CD4-positive, alpha-beta memory T cell (primary cell): Measurements from ENCODE around the gene MDM1. TPM values are rescaled to one million over a fixed set of nuclear protein-coding genes. Genes with fewer than 3 reads are reported as not detected.

Source experiments
- CTCF ChIA-PET: fragments of 350-600 bp; sonication (Branson Sonifier 250); formaldehyde crosslinking; loops from one replicate; lab custom pipeline; 2021; ENCODE audit warnings: inconsistent platforms; ENCODE audit not compliant: partially characterized antibody; lab: Charles Lee
- POLR2A ChIA-PET: fragments of 350-600 bp; sonication (Branson Sonifier 250); formaldehyde crosslinking; loops from one replicate; lab custom pipeline; 2021; ENCODE audit not compliant: partially characterized antibody; lab: Charles Lee
- DNase-seq, 5 donors: peaks; one replicate each; pipeline versions ENCODE4 v3.0.0 to v3.0.0-alpha.2; 2020 to 2022; ENCODE audit warnings: mixed read lengths in 1 of 5
- H3K27ac ChIP-seq: one replicate; pipeline ENCODE4 v1.7.0; 2013; ENCODE audit warnings: low read depth, low read length
- H3K27me3 ChIP-seq: 2 replicates; pipeline ENCODE4 v1.7.0; 2013; ENCODE audit warnings: mild to moderate bottlenecking, low read length, moderate library complexity; ENCODE audit not compliant: insufficient read depth
- H3K36me3 ChIP-seq: 2 replicates; pipeline ENCODE4 v1.7.0; 2013; ENCODE audit warnings: mild to moderate bottlenecking, low read length, moderate library complexity; ENCODE audit not compliant: insufficient read depth
- H3K4me1 ChIP-seq: 2 replicates; pipeline ENCODE4 v1.7.0; 2013; ENCODE audit warnings: mild to moderate bottlenecking, low read length, moderate library complexity; ENCODE audit not compliant: insufficient read depth
- H3K4me3 ChIP-seq, 2 donors: one replicate each; pipeline ENCODE4 v1.7.0; 2013; ENCODE audit warnings: low read length in 2 of 2, mild to moderate bottlenecking in 1 of 2
- H3K9me3 ChIP-seq, 2 donors: one replicate each; pipeline ENCODE4 v1.7.0; 2013; ENCODE audit warnings: low read length in 2 of 2, control low read depth in 1 of 2; ENCODE audit not compliant: control insufficient read depth in 1 of 2
- H3K27ac Mint-ChIP-seq, 7 donors: one replicate each; pipeline ENCODE4 v1.8.0; 2020 to 2021; ENCODE audit warnings: mixed read lengths in 7 of 7, mild to moderate bottlenecking in 6 of 7, inconsistent platforms in 3 of 7, moderate library complexity in 3 of 7
- H3K27me3 Mint-ChIP-seq, 2 donors: one replicate each; pipeline ENCODE4 v1.8.0; 2020 to 2021; ENCODE audit warnings: mixed read lengths in 2 of 2
- H3K36me3 Mint-ChIP-seq, 2 donors: one replicate each; pipeline ENCODE4 v1.8.0; 2020 to 2021; ENCODE audit warnings: mixed read lengths in 2 of 2, inconsistent platforms in 1 of 2, mild to moderate bottlenecking in 1 of 2
- H3K4me1 Mint-ChIP-seq, 4 donors: one replicate each; pipeline ENCODE4 v1.8.0; 2020 to 2021; ENCODE audit warnings: mixed read lengths in 4 of 4, mild to moderate bottlenecking in 1 of 4
- H3K4me3 Mint-ChIP-seq, 8 donors: one replicate each; pipeline ENCODE4 v1.8.0; 2020 to 2021; ENCODE audit warnings: mixed read lengths in 8 of 8, mild to moderate bottlenecking in 7 of 8, moderate library complexity in 6 of 8, inconsistent platforms in 3 of 8
- H3K9me3 Mint-ChIP-seq, 8 donors: one replicate each; pipeline ENCODE4 v1.8.0; 2020 to 2021; ENCODE audit warnings: mixed read lengths in 8 of 8, mild to moderate bottlenecking in 5 of 8, inconsistent platforms in 3 of 8, moderate library complexity in 1 of 8
- intact Hi-C: fragments of 100-400 bp; cut with micrococcal nuclease; formaldehyde crosslinking; loops from one replicate; pipeline ENCODE4 v1.15.1; 2023
- polyA plus RNA-seq, 2 donors: library from polyadenylated mRNA; unstranded; fragments of 300-500 nt; fragmentation: Illumina TruSeq; gene quantifications; one replicate each; pipeline ENCODE4 v1.2.3, GENCODE V29; 2021
- total RNA-seq, 2 experiments: library from RNA; stranded (reverse); gene quantifications; one replicate each; pipeline ENCODE4 v1.2.3, GENCODE V29; 2021

The MDM1 gene
- total RNA-seq, result 10 to 100 TPM; 27.0 to 29.4 TPM
- 10 to 100 TPM; 11.7 to 13.0 TPM for polyA plus RNA-seq

GRCh38 chr12:68331869-68332727, at the start of gene MDM1:
TSS of gene MDM1 (minus strand) at chr12:68332362. CDS start at chr12:68332245, 117 bp downstream.
- Mint-ChIP-seq H3K36me3 (peaks cover 7 to 13% of the 10 kb centered on the region in 2 donors), H3K27ac (peak within 1 kb of the TSS; percentile 64 to 95 (median 91)), H3K4me3 (peak within 1 kb of the TSS; percentile 88 to 93 (median 90)), H3K9me3 (peaks cover 0 to 2% (median 0%) of the 10 kb centered on the region in 8 donors), H3K27me3 (peaks cover 0 to 2% of the 10 kb centered on the region in 2 donors), H3K4me1 (peaks cover 32 to 49% (median 42%) of the 10 kb centered on the region in 4 donors)
- intact Hi-C loops, result loop anchor here (1.0 to 5.0 kb wide), 6 partner anchors 43 to 1063 kb away; partner anchors contain the start of genes CAND1, CPSF6, MDM2 and NUP107
- H3K36me3 ChIP-seq, result no peaks in the 10 kb centered on the region
- peak within 1 kb of the TSS; percentile 60 to 77 for H3K4me3 ChIP-seq
- ChIA-PET POLR2A (interaction anchor here (0.6 to 2.0 kb wide), 14 partner anchors 10 to 476 kb away, joined by 3 to 9 read pairs (median 4); partner anchors contain the start of genes MDM2 and RAP1B), CTCF (interaction anchor here (0.6 to 3.3 kb wide), 5 partner anchors 12 to 976 kb away, joined by 3 to 15 read pairs (median 7); no protein-coding TSS in a partner anchor)
- no peaks in the 10 kb centered on the region for H3K27me3 ChIP-seq
- H3K27ac ChIP-seq, result peak within 1 kb of the TSS; percentile 58
- H3K4me1 ChIP-seq, result peaks cover 30% of the 10 kb centered on the region
- DNase-seq, result peak; percentile 95 to 98 (median 96)
- no peaks in the 10 kb centered on the region for H3K9me3 ChIP-seq

GRCh38 chr12:68381476-68382219, 49.5 kb upstream of the MDM1 start:
- peaks cover 0 to 5% of the 10 kb centered on the region in 2 donors for H3K36me3 Mint-ChIP-seq

DNA sequence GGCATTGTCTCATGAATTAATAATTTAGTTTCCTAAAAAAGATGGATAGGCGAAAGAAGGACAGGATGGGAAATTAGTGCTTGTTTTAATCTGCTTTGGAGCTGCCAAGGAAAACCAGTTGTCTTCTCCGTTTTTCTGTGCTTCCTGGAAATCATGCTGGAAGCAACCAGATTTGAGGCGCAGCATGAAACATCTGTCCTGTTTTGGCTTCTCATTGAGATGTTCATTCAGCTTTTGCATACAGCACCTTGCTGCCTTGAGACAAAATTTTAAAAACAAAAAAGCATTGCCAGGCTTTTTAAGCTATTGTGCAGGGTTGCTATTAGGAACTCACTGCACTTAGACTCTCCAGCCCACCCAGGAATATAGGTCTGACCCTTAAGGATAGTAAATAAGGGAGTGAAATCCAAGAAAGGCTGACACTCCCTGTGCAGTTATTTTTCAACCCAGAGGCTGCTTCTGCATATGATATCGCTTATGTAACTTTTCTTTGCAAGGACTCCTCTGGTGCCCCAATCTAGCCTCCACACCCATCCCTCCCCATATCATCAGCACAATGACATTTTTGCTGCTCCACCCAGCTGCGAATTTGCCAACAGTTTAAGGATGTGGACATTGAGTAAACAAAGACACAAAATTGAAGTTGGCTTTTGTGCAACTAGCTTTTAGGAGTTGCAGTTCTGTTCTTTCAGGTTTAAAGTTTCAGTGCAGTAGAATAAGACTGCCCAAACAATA, 46.9 kb upstream of the MDM1 start:
- Histone ChIP-seq H3K36me3 (no peaks in the 10 kb centered on the region), H3K27me3 (no peaks in the 10 kb centered on the region), H3K27ac (no peak overlapping the region), H3K4me3 (no peak overlapping the region), H3K4me1 (peaks cover 16% of the 10 kb centered on the region), H3K9me3 (no peaks in the 10 kb centered on the region)
- Mint-ChIP-seq H3K9me3 (peaks cover 0 to 25% (median 14%) of the 10 kb centered on the region in 8 donors), H3K36me3 (peaks cover 0 to 4% of the 10 kb centered on the region in 2 donors), H3K4me3 (no peak overlapping the region), H3K27ac (no peak overlapping the region), H3K27me3 (no peaks in the 10 kb centered on the region), H3K4me1 (peaks cover 11 to 36% (median 23%) of the 10 kb centered on the region in 4 donors)
- POLR2A ChIA-PET, result interaction anchor here (0.8 to 1.8 kb wide), 3 partner anchors 8 to 213 kb away, joined by 3 to 6 read pairs (median 4); no protein-coding TSS in a partner anchor
- no peak for DNase-seq
- intact Hi-C loops, result no loop called here
- CTCF ChIA-PET, result no interaction called here

More at GRCh38 chr12:68381476-68382219, 49.5 kb upstream of the MDM1 start:
- H3K4me1 ChIP-seq, result peaks cover 9% of the 10 kb centered on the region
- no peak overlapping the region for H3K27ac ChIP-seq
- no peak overlapping the region for H3K4me3 Mint-ChIP-seq
- H3K4me3 ChIP-seq, result no peak overlapping the region
- H3K9me3 ChIP-seq, result no peaks in the 10 kb centered on the region
- ChIA-PET POLR2A (no interaction called here), CTCF (no interaction called here)
- H3K9me3 Mint-ChIP-seq, result peaks cover 0 to 30% (median 20%) of the 10 kb centered on the region in 8 donors
- H3K27me3 Mint-ChIP-seq, result no peaks in the 10 kb centered on the region
- H3K36me3 ChIP-seq, result no peaks in the 10 kb centered on the region
- peaks cover 11 to 24% (median 22%) of the 10 kb centered on the region in 4 donors for H3K4me1 Mint-ChIP-seq
- H3K27ac Mint-ChIP-seq, result no peak overlapping the region
- intact Hi-C loops, result no loop called here
- DNase-seq, result no peak
- no peaks in the 10 kb centered on the region for H3K27me3 ChIP-seq

GRCh38 chr12:68377881-68378280, 45.7 kb upstream of the MDM1 start:
- Mint-ChIP-seq H3K4me1 (peaks cover 17 to 40% (median 25%) of the 10 kb centered on the region in 4 donors), H3K27ac (no peak overlapping the region), H3K4me3 (no peak overlapping the region), H3K9me3 (peaks cover 0 to 14% (median 4%) of the 10 kb centered on the region in 8 donors), H3K27me3 (no peaks in the 10 kb centered on the region), H3K36me3 (no peaks in the 10 kb centered on the region)
- POLR2A ChIA-PET, result interaction anchor here (0.9 kb wide), 1 partner anchor 78 kb away, joined by 3 read pairs; no protein-coding TSS in a partner anchor
- intact Hi-C loops, result no loop called here
- Histone ChIP-seq H3K4me1 (peaks cover 27% of the 10 kb centered on the region), H3K27ac (no peak overlapping the region), H3K4me3 (no peak overlapping the region), H3K9me3 (no peaks in the 10 kb centered on the region), H3K27me3 (no peaks in the 10 kb centered on the region), H3K36me3 (no peaks in the 10 kb centered on the region)
- CTCF ChIA-PET, result interaction anchor here (1.5 kb wide), 1 partner anchor 18 kb away, joined by 4 read pairs; no protein-coding TSS in a partner anchor
- no peak for DNase-seq

DNA sequence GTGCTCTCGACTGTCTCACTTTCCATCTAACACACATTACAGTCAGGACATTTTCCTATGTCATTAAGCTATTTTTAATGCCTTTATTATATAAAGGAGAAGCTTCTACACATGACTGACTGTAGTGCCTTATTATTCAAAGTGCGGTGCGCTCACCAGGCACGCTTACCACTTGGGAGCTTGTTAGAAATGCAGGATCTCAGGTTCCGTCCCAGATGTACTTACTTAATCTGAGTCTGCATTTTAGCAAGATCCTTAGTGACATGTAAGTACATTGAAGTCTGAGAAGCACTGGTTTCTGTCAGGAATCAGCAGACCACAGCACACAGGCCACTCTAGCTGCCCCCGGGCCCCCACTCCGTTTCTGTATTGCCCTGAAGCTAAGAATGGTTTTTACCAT, 44.7 kb upstream of the MDM1 start:
- CTCF ChIA-PET, result interaction anchor here (0.6 to 1.8 kb wide), 3 partner anchors 12 to 267 kb away, joined by 3 to 5 read pairs (median 4); no protein-coding TSS in a partner anchor
- POLR2A ChIA-PET, result interaction anchor here (0.6 kb wide), 1 partner anchor 627 kb away, joined by 3 read pairs; no protein-coding TSS in a partner anchor
- Mint-ChIP-seq H3K9me3 (peaks cover 0 to 6% (median 2%) of the 10 kb centered on the region in 8 donors), H3K4me3 (no peak overlapping the region), H3K36me3 (no peaks in the 10 kb centered on the region), H3K27ac (no peak overlapping the region), H3K4me1 (peaks cover 19 to 44% (median 30%) of the 10 kb centered on the region in 4 donors), H3K27me3 (no peaks in the 10 kb centered on the region)
- Histone ChIP-seq H3K27me3 (no peaks in the 10 kb centered on the region), H3K9me3 (no peaks in the 10 kb centered on the region), H3K4me3 (no peak overlapping the region), H3K27ac (no peak overlapping the region), H3K36me3 (no peaks in the 10 kb centered on the region), H3K4me1 (peaks cover 30% of the 10 kb centered on the region)
- intact Hi-C loops, result no loop called here
- no peak for DNase-seq
